ENCODE results near the gene TMEM232.

DNA sequence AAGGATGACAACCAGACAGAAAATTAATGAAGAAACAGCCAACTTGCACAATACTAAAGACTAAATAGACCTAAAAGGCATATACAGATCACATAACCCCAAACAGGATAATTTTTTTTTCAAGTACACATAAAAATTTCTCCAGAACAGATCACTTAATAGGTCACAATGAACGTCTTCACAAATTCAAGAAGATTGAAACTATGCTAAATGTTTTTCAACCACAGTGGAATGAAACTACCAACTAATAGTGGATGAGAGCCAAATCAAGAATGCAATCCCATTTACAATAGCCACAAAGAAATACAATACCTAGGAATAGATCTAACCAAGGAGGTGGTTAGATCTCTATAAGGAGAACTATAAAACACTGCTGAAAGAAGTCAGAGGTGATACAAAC is 145.8 kb downstream of the TMEM232 start:
- TF ChIP-seq, protein P1, sequence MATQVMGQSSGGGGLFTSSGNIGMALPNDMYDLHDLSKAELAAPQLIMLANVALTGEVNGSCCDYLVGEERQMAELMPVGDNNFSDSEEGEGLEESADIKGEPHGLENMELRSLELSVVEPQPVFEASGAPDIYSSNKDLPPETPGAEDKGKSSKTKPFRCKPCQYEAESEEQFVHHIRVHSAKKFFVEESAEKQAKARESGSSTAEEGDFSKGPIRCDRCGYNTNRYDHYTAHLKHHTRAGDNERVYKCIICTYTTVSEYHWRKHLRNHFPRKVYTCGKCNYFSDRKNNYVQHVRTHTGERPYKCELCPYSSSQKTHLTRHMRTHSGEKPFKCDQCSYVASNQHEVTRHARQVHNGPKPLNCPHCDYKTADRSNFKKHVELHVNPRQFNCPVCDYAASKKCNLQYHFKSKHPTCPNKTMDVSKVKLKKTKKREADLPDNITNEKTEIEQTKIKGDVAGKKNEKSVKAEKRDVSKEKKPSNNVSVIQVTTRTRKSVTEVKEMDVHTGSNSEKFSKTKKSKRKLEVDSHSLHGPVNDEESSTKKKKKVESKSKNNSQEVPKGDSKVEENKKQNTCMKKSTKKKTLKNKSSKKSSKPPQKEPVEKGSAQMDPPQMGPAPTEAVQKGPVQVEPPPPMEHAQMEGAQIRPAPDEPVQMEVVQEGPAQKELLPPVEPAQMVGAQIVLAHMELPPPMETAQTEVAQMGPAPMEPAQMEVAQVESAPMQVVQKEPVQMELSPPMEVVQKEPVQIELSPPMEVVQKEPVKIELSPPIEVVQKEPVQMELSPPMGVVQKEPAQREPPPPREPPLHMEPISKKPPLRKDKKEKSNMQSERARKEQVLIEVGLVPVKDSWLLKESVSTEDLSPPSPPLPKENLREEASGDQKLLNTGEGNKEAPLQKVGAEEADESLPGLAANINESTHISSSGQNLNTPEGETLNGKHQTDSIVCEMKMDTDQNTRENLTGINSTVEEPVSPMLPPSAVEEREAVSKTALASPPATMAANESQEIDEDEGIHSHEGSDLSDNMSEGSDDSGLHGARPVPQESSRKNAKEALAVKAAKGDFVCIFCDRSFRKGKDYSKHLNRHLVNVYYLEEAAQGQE (IDR thresholded peaks at IDR 0.05; ENCODE audit: insufficient read depth in 1 of 2, low read depth in 2 of 2, low read length in 1 of 2) = no peak
- no peak for TF ChIP-seq TCF7L2 (IDR thresholded peaks at IDR 0.05; ENCODE audit: low read depth, low read length)
- no peak for TF ChIP-seq CTCF (IDR thresholded peaks at IDR 0.05)

Data from Panc1 (cell line).